Spleen (tissue), 11 donors: ENCODE measurements around the gene PTPRE. TPM values are rescaled to one million over a fixed set of nuclear protein-coding genes. Genes with fewer than 3 reads are reported as not detected.

ENCODE experiments used
- DNase-seq: peaks from one replicate; pipeline ENCODE4 v3.0.0-alpha.2; 2020
- H3K27ac ChIP-seq, 8 donors: fragments of 200-600 bp; sonication (generic) in 7 of 8; 1 replicate in 4 of 8; 2 replicates in 4 of 8; pipeline versions ENCODE4 v1.5.0 to v1.8.0; 2016 to 2021; ENCODE audit warnings: inconsistent platforms in 4 of 8, mild to moderate bottlenecking in 4 of 8, moderate library complexity in 1 of 8
- H3K27me3 ChIP-seq, 7 donors: fragments of 200-600 bp; sonication (generic) in 6 of 7; replicated peaks in 1 of 7; 1 replicate in 4 of 7; 2 replicates in 3 of 7; pipeline versions ENCODE4 v1.5.0 to v1.8.0; 2016 to 2021; ENCODE audit warnings: inconsistent platforms in 3 of 7, mild to moderate bottlenecking in 1 of 7
- H3K36me3 ChIP-seq, 6 donors: fragments of 200-600 bp; sonication (generic) in 5 of 6; 1 replicate in 4 of 6; 2 replicates in 2 of 6; pipeline versions ENCODE4 v1.5.0 to v1.8.0; 2016 to 2021; ENCODE audit warnings: inconsistent platforms in 2 of 6
- H3K4me1 ChIP-seq, 6 donors: fragments of 200-600 bp; sonication (generic) in 5 of 6; 1 replicate in 3 of 6; 2 replicates in 3 of 6; pipeline versions ENCODE4 v1.5.0 to v1.8.0; 2016 to 2021; ENCODE audit warnings: inconsistent platforms in 3 of 6
- H3K4me3 ChIP-seq, 8 donors: fragments of 200-600 bp; sonication (generic) in 7 of 8; 1 replicate in 4 of 8; 2 replicates in 4 of 8; pipeline versions ENCODE4 v1.5.0 to v1.8.0; 2016 to 2021; ENCODE audit warnings: inconsistent platforms in 4 of 8, mild to moderate bottlenecking in 4 of 8, moderate library complexity in 2 of 8
- H3K9me3 ChIP-seq, 8 donors: fragments of 200-600 bp; sonication (generic) in 7 of 8; 1 replicate in 4 of 8; 2 replicates in 4 of 8; pipeline versions ENCODE4 v1.5.0 to v1.8.0; 2016 to 2021; ENCODE audit warnings: inconsistent platforms in 4 of 8
- POLR2A ChIP-seq, 3 donors: fragments of 450-650 bp; IDR thresholded peaks; one replicate each; pipeline ENCODE4 v1.5.1; 2017; ENCODE audit warnings: antibody characterized with exemption in 3 of 3, mild to moderate bottlenecking in 1 of 3
- POLR2AphosphoS5 ChIP-seq, 3 donors: sonication (generic); formaldehyde crosslinking; IDR thresholded peaks; one replicate each; pipeline ENCODE4 v1.5.1; 2017; ENCODE audit warnings: antibody characterized with exemption in 3 of 3
- WGBS, 5 donors: extraction: QIAGEN DNeasy Blood & Tissue Kit in 3 of 5; methylation state at CpG; one replicate each; pipeline versions ENCODE4 v1.1.5 to v1.1.7; 2013 to 2018; 5-methylcytosine and 5-hydroxymethylcytosine counted together
- intact Hi-C: fragments of 100-400 bp; cut with DNase I; formaldehyde crosslinking; loops from one replicate; pipeline ENCODE4 v1.15.0; 2023; ENCODE audit warnings: low total_unique reads
- polyA plus RNA-seq, 3 donors: library from polyadenylated mRNA; stranded (reverse); fragments of 200-250 nt; gene quantifications; one replicate each; pipeline ENCODE4 v1.2.1, GENCODE V29; 2013
- total RNA-seq, 7 donors: library from RNA; depleted of rRNA in 3 of 7; stranded (reverse); fragments of >200 nt in 3 of 7; fragmentation: NEBNext Ultra II Directional in 4 of 7; extraction: Animal tissue kit (Norgen Biotek cat#: 25700) in 4 of 7; gene quantifications; one replicate each; pipeline versions ENCODE4 v1.1.0 to v1.2.1, GENCODE V29; 2016 to 2021
- TF ChIP-seq, protein P1 (sequence below), 11 experiments: fragments of 200-600 bp in 7 of 11; fragments of 450-650 bp in 4 of 11; sonication (generic) in 4 of 11; IDR thresholded peaks in 8 of 11; conservative IDR thresholded peaks in 3 of 11; 1 replicate in 7 of 11; 2 replicates in 4 of 11; pipeline versions ENCODE4 v1.4.0 to v1.8.0; 2016 to 2021; ENCODE audit warnings: antibody characterized with exemption in 11 of 11, inconsistent platforms in 4 of 11, mild to moderate bottlenecking in 1 of 11
- donor health status: healthy with polysubstance abuse.
- donor health status: DM: no; HTN: no; CAD: no; lungs with moderate emphysema.
- donor health status: DM: no; HTN: no; CAD: no.
- donor health status: Bipolar disorder and iron deficiency.
- donor health status: healthy.
- donor health status: DM: no; HTN: no; CAD: no.
- donor health status: DM: yes; HTN: yes; CAD: no.

PTPRE gene
- total and polyA plus RNA-seq, 10 donors, result 6.2 to 133 (median 70.2) TPM

DNA sequence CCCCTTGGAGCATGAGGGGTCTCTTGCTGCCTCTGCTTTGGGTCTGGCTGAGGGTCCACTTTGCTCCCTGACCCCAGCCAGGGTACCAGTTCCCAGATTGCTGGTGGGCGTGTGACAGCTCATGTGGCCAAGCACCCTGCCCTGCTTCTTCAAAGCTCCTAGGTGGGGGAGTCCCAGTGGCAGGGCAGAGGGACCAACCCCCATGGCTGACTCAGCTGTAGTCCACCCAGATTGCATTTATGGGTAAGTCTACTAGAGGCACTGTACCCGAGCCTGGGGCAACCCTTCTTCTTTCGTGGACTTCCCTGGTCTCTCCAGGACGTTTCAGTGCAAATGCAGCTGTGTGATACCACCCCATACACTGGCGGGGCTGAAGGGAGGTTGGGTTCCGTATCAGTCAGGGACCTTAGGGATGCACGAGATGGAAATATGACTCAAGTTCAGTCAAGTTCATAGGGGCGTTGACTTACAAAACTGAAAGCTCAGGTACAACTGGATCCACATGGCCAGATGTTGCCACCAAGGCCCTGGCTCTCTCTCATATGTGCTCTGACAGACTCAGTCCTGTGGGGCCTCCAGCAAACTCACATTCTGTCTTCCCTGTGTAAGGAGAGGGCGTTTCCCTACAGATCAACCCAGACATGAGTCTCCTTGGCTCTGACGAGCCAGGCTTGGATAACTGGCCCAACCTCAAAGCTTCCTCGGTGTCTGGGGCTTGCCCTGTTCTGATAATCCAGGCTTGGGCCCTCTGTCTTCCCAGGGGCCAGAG lies 13.6 kb downstream of the PTPRE start:
- no peak overlapping the region for H3K4me3 ChIP-seq
- peaks cover 0 to 8% (median 0%) of the 10 kb centered on the region in 8 donors for H3K9me3 ChIP-seq
- no peaks in the 10 kb centered on the region for H3K36me3 ChIP-seq
- intact Hi-C loops, result no loop called here
- DNase-seq, result no peak
- 63 to 80% (median 71%) methylated on average over 8 to 11 of the region's 11 CpGs for WGBS, 5 donors
- no peaks in the 10 kb centered on the region for H3K27me3 ChIP-seq
- peak overlapping the region in 7 of 8 donors; percentile 25 to 71 (median 32) for H3K27ac ChIP-seq
- peaks cover 0 to 71% (median 32%) of the 10 kb centered on the region in 6 donors for H3K4me1 ChIP-seq
- TF ChIP-seq POLR2A (IDR thresholded peaks at IDR 0.05) (no peak), POLR2AphosphoS5 (IDR thresholded peaks at IDR 0.05) (no peak)
- TF ChIP-seq, protein P1, sequence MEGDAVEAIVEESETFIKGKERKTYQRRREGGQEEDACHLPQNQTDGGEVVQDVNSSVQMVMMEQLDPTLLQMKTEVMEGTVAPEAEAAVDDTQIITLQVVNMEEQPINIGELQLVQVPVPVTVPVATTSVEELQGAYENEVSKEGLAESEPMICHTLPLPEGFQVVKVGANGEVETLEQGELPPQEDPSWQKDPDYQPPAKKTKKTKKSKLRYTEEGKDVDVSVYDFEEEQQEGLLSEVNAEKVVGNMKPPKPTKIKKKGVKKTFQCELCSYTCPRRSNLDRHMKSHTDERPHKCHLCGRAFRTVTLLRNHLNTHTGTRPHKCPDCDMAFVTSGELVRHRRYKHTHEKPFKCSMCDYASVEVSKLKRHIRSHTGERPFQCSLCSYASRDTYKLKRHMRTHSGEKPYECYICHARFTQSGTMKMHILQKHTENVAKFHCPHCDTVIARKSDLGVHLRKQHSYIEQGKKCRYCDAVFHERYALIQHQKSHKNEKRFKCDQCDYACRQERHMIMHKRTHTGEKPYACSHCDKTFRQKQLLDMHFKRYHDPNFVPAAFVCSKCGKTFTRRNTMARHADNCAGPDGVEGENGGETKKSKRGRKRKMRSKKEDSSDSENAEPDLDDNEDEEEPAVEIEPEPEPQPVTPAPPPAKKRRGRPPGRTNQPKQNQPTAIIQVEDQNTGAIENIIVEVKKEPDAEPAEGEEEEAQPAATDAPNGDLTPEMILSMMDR (IDR thresholded peaks at IDR 0.05 in 8 of 11, conservative IDR thresholded peaks at IDR 0.05 in 3 of 11), result no peak

GRCh38 chr10:127921075-127921752 lies 14.3 kb downstream of the PTPRE start:
- H3K27ac ChIP-seq, result peak overlapping the region in 3 of 8 donors; percentile 64 to 71 (median 66)
- H3K9me3 ChIP-seq, result peaks cover 0 to 4% (median 0%) of the 10 kb centered on the region in 8 donors
- H3K27me3 ChIP-seq, result no peaks in the 10 kb centered on the region
- 87 to 92% (median 90%) methylated on average over 11 of the region's 11 CpGs for WGBS, 5 donors
- peaks cover 0 to 78% (median 33%) of the 10 kb centered on the region in 6 donors for H3K4me1 ChIP-seq
- no peak for DNase-seq
- H3K4me3 ChIP-seq, result no peak overlapping the region
- TF ChIP-seq POLR2AphosphoS5 (IDR thresholded peaks at IDR 0.05), result no peak
- TF ChIP-seq, protein P1 (IDR thresholded peaks at IDR 0.05 in 8 of 11, conservative IDR thresholded peaks at IDR 0.05 in 3 of 11), result no peak
- no peak for TF ChIP-seq POLR2A (IDR thresholded peaks at IDR 0.05)
- no peaks in the 10 kb centered on the region for H3K36me3 ChIP-seq
- intact Hi-C loops, result no loop called here

DNA sequence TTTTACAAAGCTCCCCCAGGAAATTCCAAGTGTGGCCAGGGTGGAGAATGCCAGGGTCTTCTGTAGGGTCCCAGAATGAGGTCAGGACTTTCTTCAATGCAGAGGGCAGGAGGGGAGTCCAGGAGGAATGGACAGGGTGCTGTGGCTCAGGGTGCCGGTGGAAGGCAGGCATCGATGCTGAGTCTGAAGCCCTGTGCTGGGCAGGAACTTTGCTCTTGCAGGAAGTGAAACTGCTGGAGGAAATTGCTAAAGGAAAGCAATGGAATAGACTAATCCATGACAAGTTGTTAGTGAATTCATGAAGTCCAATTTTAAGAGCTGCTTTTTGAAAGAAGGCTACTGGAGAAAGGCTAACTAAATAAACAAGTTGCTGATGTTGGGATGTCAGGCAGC lies 14.8 kb downstream of the PTPRE start:
- DNase-seq, result no peak
- no peaks in the 10 kb centered on the region for H3K9me3 ChIP-seq
- H3K4me1 ChIP-seq, result peaks cover 0 to 82% (median 33%) of the 10 kb centered on the region in 6 donors
- intact Hi-C loops, result no loop called here
- no peaks in the 10 kb centered on the region for H3K27me3 ChIP-seq
- TF ChIP-seq POLR2AphosphoS5 (IDR thresholded peaks at IDR 0.05), result no peak
- TF ChIP-seq POLR2A (IDR thresholded peaks at IDR 0.05), result no peak
- TF ChIP-seq, protein P1 (IDR thresholded peaks at IDR 0.05 in 8 of 11, conservative IDR thresholded peaks at IDR 0.05 in 3 of 11), result no peak
- peak overlapping the region in 3 of 8 donors; percentile 64 to 71 (median 66) for H3K27ac ChIP-seq
- 31 to 63% (median 34%) methylated on average over 2 of the region's 2 CpGs for WGBS, 5 donors
- no peaks in the 10 kb centered on the region for H3K36me3 ChIP-seq
- no peak overlapping the region for H3K4me3 ChIP-seq

DNA sequence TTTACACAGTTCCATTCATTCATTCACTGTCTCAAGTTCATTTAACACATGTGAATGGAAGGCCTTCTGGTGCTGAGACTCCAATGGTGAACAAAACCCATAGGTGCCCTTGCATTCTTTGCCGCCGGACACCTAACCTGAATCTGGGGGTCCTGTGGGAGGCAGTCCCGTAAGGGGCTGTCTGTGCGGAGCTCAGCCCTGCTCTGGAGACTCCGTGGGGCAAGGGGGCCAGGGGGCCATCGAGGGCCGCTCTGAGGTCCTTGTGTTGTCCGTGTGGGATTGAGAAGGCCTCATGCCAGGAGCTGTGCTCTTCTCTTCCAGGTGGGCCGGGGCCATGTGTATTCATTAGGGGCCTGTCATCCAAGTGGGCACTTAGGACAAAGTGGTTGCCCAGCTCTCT lies 15.3 kb downstream of the PTPRE start:
- intact Hi-C loops, result no loop called here
- peak overlapping the region in 3 of 8 donors; percentile 64 to 71 (median 66) for H3K27ac ChIP-seq
- no peaks in the 10 kb centered on the region for H3K9me3 ChIP-seq
- WGBS, 5 donors, result 80 to 96% (median 94%) methylated on average over 8 to 9 of the region's 9 CpGs
- peaks cover 0 to 87% (median 33%) of the 10 kb centered on the region in 6 donors for H3K4me1 ChIP-seq
- no peak for DNase-seq
- H3K27me3 ChIP-seq, result no peaks in the 10 kb centered on the region
- no peaks in the 10 kb centered on the region for H3K36me3 ChIP-seq
- TF ChIP-seq, protein P1 (IDR thresholded peaks at IDR 0.05 in 8 of 11, conservative IDR thresholded peaks at IDR 0.05 in 3 of 11), result no peak
- TF ChIP-seq POLR2AphosphoS5 (IDR thresholded peaks at IDR 0.05) (no peak), POLR2A (IDR thresholded peaks at IDR 0.05) (no peak)
- H3K4me3 ChIP-seq, result no peak overlapping the region
